ENCODE results near the gene TMEM240.
"Not testable (repeated sequence)": the region's sequence is repeated elsewhere in the genome, so short reads cannot be mapped to it uniquely, and the experiment has no call there.

Gene TMEM240

GRCh38 chr1:1563688-1564087 is 23.3 kb upstream of the TMEM240 start:
- TF ChIP-seq, protein P1, sequence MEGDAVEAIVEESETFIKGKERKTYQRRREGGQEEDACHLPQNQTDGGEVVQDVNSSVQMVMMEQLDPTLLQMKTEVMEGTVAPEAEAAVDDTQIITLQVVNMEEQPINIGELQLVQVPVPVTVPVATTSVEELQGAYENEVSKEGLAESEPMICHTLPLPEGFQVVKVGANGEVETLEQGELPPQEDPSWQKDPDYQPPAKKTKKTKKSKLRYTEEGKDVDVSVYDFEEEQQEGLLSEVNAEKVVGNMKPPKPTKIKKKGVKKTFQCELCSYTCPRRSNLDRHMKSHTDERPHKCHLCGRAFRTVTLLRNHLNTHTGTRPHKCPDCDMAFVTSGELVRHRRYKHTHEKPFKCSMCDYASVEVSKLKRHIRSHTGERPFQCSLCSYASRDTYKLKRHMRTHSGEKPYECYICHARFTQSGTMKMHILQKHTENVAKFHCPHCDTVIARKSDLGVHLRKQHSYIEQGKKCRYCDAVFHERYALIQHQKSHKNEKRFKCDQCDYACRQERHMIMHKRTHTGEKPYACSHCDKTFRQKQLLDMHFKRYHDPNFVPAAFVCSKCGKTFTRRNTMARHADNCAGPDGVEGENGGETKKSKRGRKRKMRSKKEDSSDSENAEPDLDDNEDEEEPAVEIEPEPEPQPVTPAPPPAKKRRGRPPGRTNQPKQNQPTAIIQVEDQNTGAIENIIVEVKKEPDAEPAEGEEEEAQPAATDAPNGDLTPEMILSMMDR (IDR thresholded peaks at IDR 0.05): no peak
- Histone ChIP-seq H3K4me3 (no peak overlapping the region), H3K27ac (no peak overlapping the region)
- no peak for DNase-seq (ENCODE audit: low spot score)

DNA sequence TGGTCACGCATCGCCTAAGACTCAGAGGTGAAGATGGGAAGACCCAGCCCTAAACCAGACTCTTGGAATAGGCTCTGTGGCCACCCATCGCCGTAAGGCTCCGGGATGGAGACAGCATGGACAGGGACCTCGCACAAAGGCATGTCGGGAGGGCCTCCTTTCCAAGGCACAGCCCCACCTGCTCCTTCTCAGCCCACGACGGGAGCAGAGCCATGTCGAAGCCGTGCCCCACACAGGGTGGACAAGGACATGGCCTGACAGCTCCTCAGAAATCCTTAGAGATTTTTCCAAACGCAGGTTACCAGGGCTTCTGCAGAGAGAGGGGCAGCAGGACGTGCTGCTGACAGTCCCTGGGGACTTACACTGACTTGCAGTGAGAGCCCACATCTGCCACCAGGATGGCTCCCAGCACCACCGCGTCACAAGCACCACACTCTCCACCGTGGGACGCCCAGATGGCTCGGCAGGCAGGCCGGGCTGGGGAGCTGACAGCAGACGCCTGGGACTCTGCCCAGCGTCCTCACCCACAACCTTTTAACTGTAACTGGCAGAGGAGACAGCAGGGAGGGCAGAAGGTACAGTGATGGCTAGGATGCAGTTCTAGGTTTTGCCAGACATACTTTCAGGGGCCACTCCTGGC is 22.3 kb upstream of the TMEM240 start:
- no peak overlapping the region for H3K4me3 ChIP-seq
- DNase-seq (ENCODE audit: low spot score): no peak
- TF ChIP-seq, protein P1 (IDR thresholded peaks at IDR 0.05): no peak
- no peak overlapping the region for H3K27ac ChIP-seq

- Histone ChIP-seq H3K4me3 (no peak overlapping the region), H3K27ac (no peak overlapping the region)
- TF ChIP-seq, protein P1 (IDR thresholded peaks at IDR 0.05): no peak
- DNase-seq (ENCODE audit: low spot score): no peak
These were observed 21.5 kb upstream of the TMEM240 start for GRCh38 chr1:1561801-1562470.

GRCh38 chr1:1560178-1560577 is 19.8 kb upstream of the TMEM240 start:
- no peak for DNase-seq (ENCODE audit: low spot score)
- Histone ChIP-seq H3K27ac (no peak overlapping the region), H3K4me3 (no peak overlapping the region)
- TF ChIP-seq, protein P1 (IDR thresholded peaks at IDR 0.05): no peak

- no peak for DNase-seq (ENCODE audit: low spot score)
- Histone ChIP-seq H3K27ac (no peak overlapping the region), H3K4me3 (no peak overlapping the region)
- TF ChIP-seq, protein P1 (IDR thresholded peaks at IDR 0.05): no peak
These were observed 18.6 kb upstream of the TMEM240 start for GRCh38 chr1:1559066-1559465.

DNA sequence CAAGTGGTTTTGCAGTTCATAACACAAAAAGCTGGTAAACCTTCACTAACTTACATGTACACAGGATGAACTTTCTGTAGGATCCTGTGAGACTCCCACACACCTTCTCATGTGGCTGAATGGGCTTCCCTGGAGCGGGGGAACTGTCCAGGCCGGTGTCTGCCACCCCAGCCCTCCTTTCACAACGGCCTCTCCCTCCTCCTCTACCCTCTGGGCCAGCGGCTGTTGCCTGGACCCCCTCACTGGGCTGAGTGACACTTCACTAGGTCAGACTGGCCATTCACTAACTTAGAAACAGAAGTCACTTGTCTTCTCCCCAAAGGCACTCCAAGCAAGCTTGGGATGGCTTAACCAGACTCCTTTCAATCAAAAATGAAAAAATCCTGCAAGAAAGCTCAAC is 18.2 kb upstream of the TMEM240 start:
- H3K4me3 ChIP-seq: no peak overlapping the region
- DNase-seq (ENCODE audit: low spot score): no peak
- H3K27ac ChIP-seq: no peak overlapping the region
- TF ChIP-seq, protein P1 (IDR thresholded peaks at IDR 0.05): no peak

DNA sequence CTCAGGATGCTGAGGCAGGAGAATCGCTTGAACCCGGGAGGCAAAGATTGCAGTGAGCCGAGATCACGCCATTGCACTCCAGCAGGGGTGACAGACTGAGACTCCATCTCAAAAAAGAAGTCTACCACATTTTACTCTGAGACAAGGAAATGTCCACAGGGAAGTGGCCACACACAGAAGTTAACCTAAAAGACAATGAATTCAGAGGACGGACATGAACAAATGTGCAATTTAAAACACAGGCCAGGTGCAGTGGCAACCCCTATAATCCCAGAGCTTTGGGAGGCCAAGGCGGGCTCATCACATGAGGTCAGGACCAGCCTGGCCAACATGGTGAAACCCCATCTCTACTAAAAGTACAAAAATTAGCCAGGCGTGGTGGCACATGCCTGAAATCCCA is 17.3 kb upstream of the TMEM240 start:
- DNase-seq (ENCODE audit: low spot score); H3K27ac ChIP-seq; H3K4me3 ChIP-seq: not testable (repeated sequence)

GRCh38 chr1:1556961-1557360 is 16.5 kb upstream of the TMEM240 start:
- not testable (repeated sequence) for H3K4me3 ChIP-seq; H3K27ac ChIP-seq; DNase-seq (ENCODE audit: low spot score)

Measured in coronary artery (tissue), 2 donors.